ENCODE results near the gene FAM222A.

The FAM222A gene

DNA sequence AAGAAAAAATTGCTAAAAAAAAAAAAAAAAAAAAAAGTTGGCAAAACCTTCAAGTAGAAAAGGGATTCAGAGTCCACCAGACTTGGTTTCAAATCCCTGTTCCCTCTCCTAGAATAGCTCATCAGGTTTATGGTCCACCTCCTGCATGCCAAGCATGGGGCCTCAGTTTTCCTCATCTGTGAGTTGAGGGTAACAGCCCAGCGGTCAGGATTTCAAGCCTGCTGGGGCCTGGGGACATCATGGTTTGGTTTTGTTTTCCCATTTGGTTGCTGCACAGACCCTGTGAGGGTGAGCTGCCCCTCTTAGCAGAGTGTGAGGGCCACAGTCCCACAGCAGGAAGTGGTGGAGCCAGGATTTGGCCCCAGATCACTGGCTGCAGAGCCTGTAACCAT is 12.5 kb downstream of the FAM222A start:
- no peak for DNase-seq

DNA sequence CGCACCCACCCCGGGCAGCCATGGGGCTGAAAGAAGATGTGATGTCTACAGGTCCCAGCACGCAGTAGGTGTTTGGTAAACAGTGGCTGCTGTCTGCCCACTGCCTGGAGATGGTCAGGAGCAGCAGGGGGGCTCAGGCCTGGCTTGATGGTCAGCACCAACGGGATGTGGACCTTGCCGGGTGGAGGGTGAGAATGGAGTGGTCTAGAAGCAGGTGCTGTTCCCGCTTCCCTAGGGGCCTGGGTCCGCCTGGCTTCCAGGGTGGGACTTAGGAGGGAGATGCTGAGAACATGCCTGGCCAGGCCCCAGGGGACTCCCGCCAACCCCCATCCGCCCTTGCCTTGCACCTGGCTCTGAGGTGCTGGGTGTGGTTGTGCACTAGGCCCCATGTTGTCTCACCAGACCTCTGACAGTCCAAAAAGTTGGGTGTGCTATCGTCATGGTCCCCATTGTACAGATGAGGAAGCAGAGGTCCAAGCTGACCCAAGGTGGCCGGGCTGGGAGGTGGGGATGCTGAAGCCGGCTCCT is 12.9 kb downstream of the FAM222A start:
- DNase-seq, result no peak

DNA sequence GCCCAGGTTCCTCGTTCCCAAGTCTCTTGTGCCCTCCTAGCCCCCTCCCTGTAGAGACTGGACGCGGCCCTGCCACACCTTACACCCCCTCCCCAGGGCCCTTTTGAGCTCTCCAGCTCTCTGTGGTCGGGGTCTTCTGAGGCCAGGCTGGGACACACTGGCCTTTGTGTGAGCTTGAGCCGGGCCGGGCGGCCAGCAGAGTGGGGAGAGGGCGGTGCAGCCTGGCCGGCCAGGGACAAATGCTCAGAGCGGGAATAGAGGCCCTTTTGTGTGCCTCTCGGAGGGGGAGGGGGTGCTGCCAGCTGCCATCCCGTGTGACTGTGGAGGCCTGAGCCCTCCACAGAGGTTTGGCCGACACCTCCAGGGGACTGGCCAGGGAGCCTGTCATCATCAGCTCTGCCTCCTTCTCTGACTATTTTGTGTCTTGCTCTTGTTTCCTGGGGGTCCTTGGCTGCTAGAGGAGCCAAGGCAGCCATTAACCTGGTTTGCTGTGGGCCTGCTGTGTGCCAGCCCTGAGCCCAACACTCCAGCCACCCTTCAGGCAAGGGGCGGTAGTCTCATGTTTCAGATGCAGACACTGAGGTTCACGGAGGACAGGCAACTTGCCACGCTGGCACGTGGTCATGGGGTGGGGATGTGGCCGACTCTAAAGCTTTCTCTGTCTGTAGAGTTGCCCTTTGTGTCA is 13.6 kb downstream of the FAM222A start:
- no peak for DNase-seq

DNA sequence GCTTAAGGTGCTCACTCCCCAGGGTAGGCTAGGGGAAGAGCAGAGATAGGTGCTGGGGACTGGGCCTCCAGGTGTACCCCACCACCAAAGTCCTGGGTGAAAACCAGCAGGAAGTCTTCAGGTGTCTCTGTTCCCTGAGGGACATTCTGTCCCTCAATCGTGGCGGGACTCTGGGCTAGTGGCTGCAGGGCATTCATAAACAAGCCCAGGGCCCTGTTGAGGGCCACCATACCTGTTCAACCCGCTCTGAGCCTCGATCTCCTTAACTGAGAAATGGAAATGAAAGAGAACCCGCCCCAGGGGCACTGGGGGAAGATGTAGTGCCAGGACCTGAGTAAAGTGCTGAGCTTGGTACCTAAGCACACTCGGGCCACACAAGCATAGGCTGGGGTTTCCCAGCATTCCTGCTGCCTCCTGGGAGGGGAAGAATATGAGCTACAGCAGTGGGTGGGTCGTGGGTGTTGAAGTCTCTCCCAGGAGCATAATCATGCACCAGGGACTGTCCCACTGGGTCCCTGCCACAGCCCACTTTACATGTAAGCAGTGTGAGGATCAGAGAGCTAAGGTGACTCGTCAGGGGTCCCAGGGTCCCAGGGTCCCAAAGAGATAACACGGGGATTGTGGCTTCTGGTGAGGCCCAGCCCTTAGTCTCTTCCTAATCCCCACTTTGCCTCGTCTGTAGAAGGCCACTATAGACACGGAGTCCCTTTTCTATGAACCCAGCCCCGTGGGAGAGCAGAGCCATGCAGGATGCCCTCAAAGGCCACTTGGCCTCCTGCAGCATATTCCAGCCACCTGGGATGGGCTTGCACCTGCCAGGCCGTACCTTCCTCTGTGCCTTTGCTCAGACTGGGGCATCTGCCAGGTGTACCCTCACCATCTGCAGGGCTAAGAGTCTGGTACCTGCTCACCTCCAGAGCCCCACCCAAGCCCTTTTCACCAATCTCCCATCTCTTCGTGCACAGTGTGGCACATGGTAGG is 14.4 kb downstream of the FAM222A start:
- no peak for DNase-seq

GRCh38 chr12:109728921-109729320 is 15.3 kb downstream of the FAM222A start:
- no peak for DNase-seq

- no peak for DNase-seq
Observed at GRCh38 chr12:109729371-109729781, 15.8 kb downstream of the FAM222A start.

- DNase-seq, result no peak
Observed at GRCh38 chr12:109729801-109730200, 16.2 kb downstream of the FAM222A start.

DNA sequence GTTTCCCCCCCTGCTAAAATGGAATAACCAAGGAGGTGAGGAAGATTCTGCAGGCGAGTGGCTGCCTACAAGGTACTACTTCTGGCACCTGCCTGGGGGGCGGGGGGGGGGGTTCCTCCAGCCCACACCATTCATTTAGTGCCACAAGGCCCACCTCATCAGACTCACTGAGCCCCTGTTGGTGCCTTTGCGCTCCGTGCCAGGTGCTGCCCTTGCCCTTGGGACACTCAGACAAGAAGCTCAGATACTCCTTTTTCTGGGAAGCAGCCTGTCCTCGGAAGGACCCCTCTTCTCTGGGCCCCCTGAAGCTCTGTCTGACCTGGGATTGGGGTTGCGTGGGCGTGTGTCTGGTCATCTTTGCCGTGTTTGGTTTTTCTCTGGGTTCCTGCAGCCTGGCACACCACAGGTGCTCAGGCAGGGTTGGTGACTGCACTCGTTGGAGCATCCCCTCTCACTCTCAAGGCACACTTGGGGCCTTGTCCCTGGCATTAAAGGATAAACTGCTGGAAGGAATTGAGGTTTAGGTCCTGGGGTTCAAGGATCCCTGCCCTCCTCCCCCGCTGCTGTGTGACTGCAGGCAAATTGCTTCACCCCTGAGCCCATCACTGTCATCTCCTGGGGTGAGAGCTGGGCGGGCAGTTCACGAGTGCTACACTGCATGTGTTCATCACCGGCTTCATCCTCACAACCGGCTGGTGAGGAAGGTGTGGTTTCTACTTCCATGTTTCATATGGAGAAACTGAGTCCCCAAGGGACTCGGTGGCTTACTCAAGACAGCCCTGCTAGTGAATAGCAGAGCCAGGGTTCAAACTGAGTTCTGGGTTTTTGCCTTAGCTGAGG is 16.9 kb downstream of the FAM222A start:
- no peak for DNase-seq

- no peak for DNase-seq
Observed at GRCh38 chr12:109731231-109731731, 17.7 kb downstream of the FAM222A start.

DNA sequence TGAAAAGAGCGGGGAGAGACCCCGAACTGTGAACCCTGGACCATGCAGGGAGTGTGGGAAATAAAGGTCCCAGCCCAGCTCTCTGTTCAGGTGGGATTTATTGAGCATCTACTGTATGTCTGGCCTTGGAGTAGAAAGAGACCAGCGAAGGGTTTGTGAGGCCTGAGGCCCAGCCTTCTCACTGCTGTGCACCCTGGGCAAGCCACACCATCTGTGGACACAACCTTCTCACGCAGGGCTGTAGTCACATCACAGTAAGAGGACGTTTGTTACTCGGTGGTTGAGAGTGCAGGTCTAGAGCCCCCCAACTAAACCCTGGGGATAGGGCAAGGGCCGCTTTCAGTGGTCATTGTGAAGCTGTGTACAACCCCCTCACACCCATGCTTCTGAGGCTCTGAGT is 18.2 kb downstream of the FAM222A start:
- DNase-seq, result no peak

DNA sequence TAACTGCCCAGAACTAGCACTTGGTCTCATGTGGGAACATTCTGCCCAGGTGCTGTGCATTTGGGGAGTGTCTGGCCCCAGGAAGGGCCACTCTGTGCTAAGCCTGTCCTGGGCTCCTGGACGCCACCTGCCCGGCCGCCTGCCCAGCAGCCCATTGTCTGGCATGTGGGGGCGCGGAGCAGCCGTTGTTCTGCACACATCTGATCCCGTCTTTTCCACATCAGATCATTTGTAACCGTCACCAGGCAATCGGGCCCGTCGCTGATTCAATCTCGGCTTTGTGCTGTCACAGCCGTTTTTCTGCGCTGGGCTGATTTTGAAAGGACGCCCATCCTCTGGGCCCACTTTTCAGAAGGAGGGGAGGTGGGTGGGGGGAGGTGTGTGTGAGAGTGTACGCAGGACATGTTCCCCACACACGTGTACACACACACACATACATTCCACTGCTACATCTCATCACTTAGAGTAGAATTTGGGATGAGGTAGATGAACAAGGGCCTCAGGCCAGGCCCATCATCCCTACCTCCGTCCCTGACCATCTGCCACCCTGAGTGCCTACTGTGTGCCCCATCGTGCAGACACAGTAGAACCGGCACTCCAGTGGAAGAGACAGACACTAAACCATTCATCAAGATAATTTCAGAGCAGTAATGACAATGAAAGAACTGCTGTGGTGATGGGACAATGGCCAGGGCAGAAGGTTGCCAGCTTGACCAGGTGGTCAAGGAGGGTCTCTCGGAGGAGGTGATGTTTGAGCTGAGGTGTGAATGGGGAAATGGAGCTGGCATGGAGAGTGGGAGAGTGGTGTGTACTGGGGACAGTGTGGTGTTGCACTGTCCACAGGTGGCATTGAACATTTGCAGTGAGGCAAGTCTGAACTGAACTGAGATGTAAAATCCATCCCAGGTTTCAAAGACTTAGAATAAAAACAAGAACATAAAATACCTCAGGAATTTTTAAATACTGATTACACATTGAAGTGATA is 19.0 kb downstream of the FAM222A start:
- DNase-seq, result no peak

DNA sequence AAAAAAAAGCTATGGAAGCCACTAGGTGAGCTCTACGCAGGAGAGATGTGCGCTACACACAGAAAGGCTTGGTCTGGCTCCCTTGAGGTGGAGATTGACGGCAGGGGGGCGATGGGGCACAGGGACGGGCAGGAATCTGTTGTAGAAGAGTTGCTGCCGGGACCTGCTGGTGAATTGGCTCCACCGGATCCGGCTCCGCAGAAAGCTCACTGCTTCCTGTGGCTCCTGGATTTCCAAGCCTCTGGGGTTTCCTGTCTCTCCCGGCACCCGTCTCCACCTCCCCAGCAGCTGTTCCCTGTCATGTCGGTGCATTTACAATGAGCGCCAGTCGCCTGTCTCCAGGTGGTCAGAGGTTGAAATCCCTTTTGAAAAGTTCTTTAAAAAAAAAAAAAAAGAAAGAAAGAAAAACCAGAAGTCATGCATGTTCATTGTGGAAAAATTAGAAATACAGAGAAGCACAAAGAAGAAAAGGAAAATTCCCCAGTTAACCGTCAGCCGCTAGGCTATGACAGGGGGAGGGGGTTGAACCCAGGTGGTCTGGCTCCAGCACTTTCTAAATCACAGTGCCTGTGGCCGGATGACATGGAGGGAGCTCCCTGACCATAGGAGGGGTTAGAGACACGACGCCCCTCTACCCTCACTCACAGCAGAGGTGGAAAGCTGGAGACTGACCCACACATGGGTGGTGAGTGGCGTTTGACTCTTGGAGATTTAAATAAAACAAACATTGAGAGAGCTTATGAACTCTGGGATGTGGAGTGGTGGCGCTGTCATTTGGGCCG is 20.8 kb downstream of the FAM222A start:
- DNase-seq, result no peak

- DNase-seq, result no peak
Observed at GRCh38 chr12:109735051-109735521, 21.5 kb downstream of the FAM222A start.

DNA sequence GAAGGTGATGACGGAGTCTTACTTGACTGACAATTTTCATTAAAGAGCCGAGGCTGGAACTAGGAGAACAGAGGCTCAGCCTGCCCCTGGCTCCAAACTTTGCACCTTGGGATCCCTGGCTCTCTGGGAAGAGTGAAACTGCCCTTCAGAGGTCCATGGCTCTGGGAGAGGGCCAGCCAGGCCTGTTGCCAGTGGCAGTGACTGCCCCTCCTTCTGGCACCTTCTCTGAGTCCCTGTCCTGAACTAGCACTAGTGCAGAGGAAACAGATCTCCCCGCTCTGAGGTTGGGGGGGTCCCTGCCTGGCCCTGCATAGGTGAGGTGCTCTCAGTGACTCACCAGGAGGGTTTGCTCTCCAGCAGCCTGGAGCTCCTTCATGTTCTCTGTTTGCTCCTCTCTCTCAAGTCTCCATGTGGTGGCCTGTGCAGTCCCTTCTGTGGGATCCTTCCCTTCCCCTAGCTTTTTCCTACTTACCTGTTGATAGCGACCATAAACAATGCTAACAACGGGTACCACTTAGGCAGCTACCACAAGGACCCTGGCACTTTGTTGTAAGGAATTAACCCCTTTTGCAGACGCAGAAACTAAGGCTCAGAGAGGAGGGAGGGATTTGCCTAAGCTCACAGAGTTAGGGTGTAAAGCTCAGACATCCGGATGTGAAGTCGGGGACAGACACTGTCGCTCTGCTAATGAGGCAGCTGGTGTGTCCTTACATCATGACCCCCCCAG is 22.4 kb downstream of the FAM222A start:
- no peak for DNase-seq

- DNase-seq, result peak; percentile 79
Observed at GRCh38 chr12:109736552-109737108, 23.0 kb downstream of the FAM222A start.

- DNase-seq, result no peak
Observed at GRCh38 chr12:109737126-109737525, 23.5 kb downstream of the FAM222A start.

GRCh38 chr12:109737631-109738030 is 24.0 kb downstream of the FAM222A start:
- no peak for DNase-seq

DNA sequence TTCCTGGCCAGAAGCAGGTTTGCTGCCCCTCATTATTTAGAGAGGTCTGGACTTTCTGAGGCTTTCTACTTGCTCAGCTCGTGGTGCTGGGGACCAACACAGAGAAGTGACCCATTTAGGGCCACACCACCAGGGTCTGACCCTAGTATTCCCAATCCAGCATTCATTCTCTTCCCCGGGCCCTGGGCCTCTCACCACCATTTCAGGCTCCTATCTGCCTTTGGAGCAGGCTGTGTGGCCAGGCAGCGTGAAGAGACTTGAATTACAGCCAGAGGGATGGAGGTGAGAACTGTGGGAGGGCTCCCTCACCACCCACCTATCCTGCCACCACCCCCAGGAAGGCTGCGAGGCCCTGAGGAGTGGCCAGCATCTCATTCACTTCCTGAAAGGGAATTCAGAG is 24.6 kb downstream of the FAM222A start:
- no peak for DNase-seq
